Kasumi-1 (cell line): ENCODE results near the gene SPIRE2.
"Not testable (repeated sequence)": the region's sequence is repeated elsewhere in the genome, so short reads cannot be mapped to it uniquely, and the experiment has no call there.

Experiments used
- DNase-seq, 2 experiments: peaks; one replicate each; lab custom pipeline; 2025; lab: John Stamatoyannopoulos, UW

The SPIRE2 gene

GRCh38 chr16:89913408-89914387 is 85.4 kb downstream of the SPIRE2 start:
- no peak for DNase-seq

GRCh38 chr16:89914642-89915285 is 86.5 kb downstream of the SPIRE2 start:
- DNase-seq = not testable (repeated sequence)

GRCh38 chr16:89915303-89916232 is 87.3 kb downstream of the SPIRE2 start:
- no peak for DNase-seq

- peak; percentile 94 to 95 for DNase-seq
Measured at GRCh38 chr16:89917773-89918452, 89.6 kb downstream of the SPIRE2 start.

GRCh38 chr16:89918453-89919347 is 90.4 kb downstream of the SPIRE2 start, which contains the start of gene MC1R:
TSS of gene MC1R (plus strand) at chr16:89918862. CDS start at chr16:89919259, 397 bp downstream.
- peak; percentile 60 to 66 for DNase-seq

- DNase-seq = no peak
Measured at GRCh38 chr16:89919535-89920406, 91.5 kb downstream of the SPIRE2 start.

GRCh38 chr16:89920723-89921122 is 92.4 kb downstream of the SPIRE2 start:
- no peak for DNase-seq
